Liver (tissue), 9 donors: ENCODE measurements around the gene MAPKAPK2. TPM values are rescaled to one million over a fixed set of nuclear protein-coding genes. Genes with fewer than 3 reads are reported as not detected.

ENCODE experiments used
- DNase-seq: peaks from one replicate; pipeline ENCODE4 v3.0.0-alpha.2; 2017; ENCODE audit warnings: low spot score
- H3K27ac ChIP-seq, 2 donors: one replicate each; pipeline ENCODE4 v1.7.0; 2013; ENCODE audit warnings: inconsistent platforms in 2 of 2, low read length in 2 of 2, control low read depth in 1 of 2, low read depth in 1 of 2, mild to moderate bottlenecking in 1 of 2
- H3K27me3 ChIP-seq, 4 donors: one replicate each; pipeline versions ENCODE4 v1.6.1 to v1.7.0; 2013; ENCODE audit warnings: low read length in 3 of 4, inconsistent platforms in 1 of 4, mild to moderate bottlenecking in 1 of 4, moderate library complexity in 1 of 4; ENCODE audit not compliant: control insufficient read depth in 4 of 4, insufficient read depth in 4 of 4
- H3K36me3 ChIP-seq, 4 donors: one replicate each; pipeline versions ENCODE4 v1.6.1 to v1.7.0; 2013; ENCODE audit warnings: low read length in 3 of 4, mild to moderate bottlenecking in 3 of 4, low read depth in 1 of 4, moderate library complexity in 1 of 4; ENCODE audit not compliant: control insufficient read depth in 4 of 4, insufficient read depth in 3 of 4
- H3K4me1 ChIP-seq, 4 donors: one replicate each; pipeline versions ENCODE4 v1.6.1 to v1.7.0; 2013; ENCODE audit warnings: low read length in 3 of 4, mild to moderate bottlenecking in 3 of 4, moderate library complexity in 1 of 4; ENCODE audit not compliant: control insufficient read depth in 4 of 4, insufficient read depth in 4 of 4
- H3K4me3 ChIP-seq, 3 donors: one replicate each; pipeline versions ENCODE4 v1.6.1 to v1.7.0; 2013; ENCODE audit warnings: low read length in 3 of 3, control low read depth in 1 of 3, low read depth in 1 of 3, mild to moderate bottlenecking in 1 of 3
- H3K9ac ChIP-seq, 2 donors: one replicate each; pipeline ENCODE4 v1.7.0; 2013; ENCODE audit warnings: low read length in 2 of 2, mild to moderate bottlenecking in 2 of 2, moderate library complexity in 2 of 2, control low read depth in 1 of 2, low read depth in 1 of 2
- H3K9me3 ChIP-seq, 4 donors: one replicate each; pipeline versions ENCODE4 v1.6.1 to v1.7.0; 2013; ENCODE audit warnings: low read length in 3 of 4; ENCODE audit not compliant: control insufficient read depth in 4 of 4
- EGR1 ChIP-seq, 2 donors: IDR thresholded peaks; 2 replicates each; pipeline ENCODE4 v1.6.1; 2016 to 2018; ENCODE audit warnings: antibody characterized with exemption in 2 of 2, low read depth in 2 of 2
- FOXA1 ChIP-seq: IDR thresholded peaks from 2 replicates; pipeline ENCODE4 v1.6.1; 2016; ENCODE audit warnings: antibody characterized with exemption
- FOXA2 ChIP-seq: IDR thresholded peaks from 2 replicates; pipeline ENCODE4 v1.6.1; 2016; ENCODE audit warnings: antibody characterized with exemption
- GABPA ChIP-seq, 2 donors: IDR thresholded peaks in 1 of 2; conservative IDR thresholded peaks in 1 of 2; 2 replicates each; pipeline ENCODE4 v1.6.1; 2016; ENCODE audit warnings: antibody characterized with exemption in 2 of 2, mild to moderate bottlenecking in 1 of 2, moderate library complexity in 1 of 2
- HNF4A ChIP-seq, 2 donors: conservative IDR thresholded peaks; 2 replicates each; pipeline ENCODE4 v1.6.1; 2016; ENCODE audit warnings: antibody characterized with exemption in 2 of 2, mild to moderate bottlenecking in 2 of 2
- HNF4G ChIP-seq: IDR thresholded peaks from 2 replicates; pipeline ENCODE4 v1.6.1; 2016; ENCODE audit warnings: antibody characterized with exemption
- JUND ChIP-seq, 2 donors: IDR thresholded peaks; 2 replicates each; pipeline ENCODE4 v1.6.1; 2016; ENCODE audit warnings: antibody characterized with exemption in 2 of 2
- NR2F2 ChIP-seq: IDR thresholded peaks from 2 replicates; pipeline ENCODE4 v1.6.1; 2016; ENCODE audit warnings: antibody characterized with exemption
- RAD21 ChIP-seq, 2 donors: IDR thresholded peaks; 2 replicates each; pipeline ENCODE4 v1.6.1; 2016; ENCODE audit warnings: antibody characterized with exemption in 2 of 2, mild to moderate bottlenecking in 2 of 2
- SP1 ChIP-seq: IDR thresholded peaks from 2 replicates; pipeline ENCODE4 v1.6.1; 2018; ENCODE audit warnings: antibody characterized with exemption, mild to moderate bottlenecking
- TAF1 ChIP-seq: conservative IDR thresholded peaks from 2 replicates; pipeline ENCODE4 v1.6.1; 2016; ENCODE audit warnings: antibody characterized with exemption, mild to moderate bottlenecking
- YY1 ChIP-seq: IDR thresholded peaks from 2 replicates; pipeline ENCODE4 v1.6.1; 2016; ENCODE audit warnings: antibody characterized with exemption, mild to moderate bottlenecking
- WGBS: extraction: QIAGEN DNeasy Blood & Tissue Kit; methylation state at CpG from one replicate; pipeline ENCODE4 v1.1.7; 2013; 5-methylcytosine and 5-hydroxymethylcytosine counted together
- polyA plus RNA-seq, 2 donors: library from polyadenylated mRNA; stranded (reverse) in 1 of 2; unstranded in 1 of 2; fragments of 200-250 nt in 1 of 2; fragments of >200 nt in 1 of 2; fragmentation: Nextera tagmentation in 1 of 2; extraction: Ambion mirVana in 1 of 2; gene quantifications; one replicate each; pipeline versions ENCODE4 v1.2.1 to v1.2.3, GENCODE V29; 2013 to 2015
- total RNA-seq, 2 donors: library from RNA; depleted of rRNA; stranded (reverse); fragments of >200 nt; gene quantifications; one replicate each; pipeline ENCODE4 v1.2.3, GENCODE V29; 2014
- TF ChIP-seq, protein P1 (sequence below): fragments of 150-350 bp; IDR thresholded peaks from 2 replicates; pipeline ENCODE4 v1.5.1; 2017; ENCODE audit warnings: improper control_type of control experiment, low read depth, low read length; ENCODE audit not compliant: missing input control
- TF ChIP-seq, protein P2 (sequence below): IDR thresholded peaks from 2 replicates; pipeline ENCODE4 v1.6.1; 2016; ENCODE audit warnings: antibody characterized with exemption
- TF ChIP-seq, protein P3 (sequence below): IDR thresholded peaks from 2 replicates; pipeline ENCODE4 v1.6.1; 2016; ENCODE audit warnings: antibody characterized with exemption, mild to moderate bottlenecking
- TF ChIP-seq, protein P4 (sequence below): IDR thresholded peaks from 2 replicates; pipeline ENCODE4 v1.6.1; 2016; ENCODE audit warnings: antibody characterized with exemption
- donor health status: healthy.
- donor health status: healthy.
- donor health status: healthy.
- donor health status: healthy.
- donor health status: healthy.

MAPKAPK2 gene
- total and polyA plus RNA-seq, 4 donors = 7.5 to 24.5 (median 14.7) TPM

DNA sequence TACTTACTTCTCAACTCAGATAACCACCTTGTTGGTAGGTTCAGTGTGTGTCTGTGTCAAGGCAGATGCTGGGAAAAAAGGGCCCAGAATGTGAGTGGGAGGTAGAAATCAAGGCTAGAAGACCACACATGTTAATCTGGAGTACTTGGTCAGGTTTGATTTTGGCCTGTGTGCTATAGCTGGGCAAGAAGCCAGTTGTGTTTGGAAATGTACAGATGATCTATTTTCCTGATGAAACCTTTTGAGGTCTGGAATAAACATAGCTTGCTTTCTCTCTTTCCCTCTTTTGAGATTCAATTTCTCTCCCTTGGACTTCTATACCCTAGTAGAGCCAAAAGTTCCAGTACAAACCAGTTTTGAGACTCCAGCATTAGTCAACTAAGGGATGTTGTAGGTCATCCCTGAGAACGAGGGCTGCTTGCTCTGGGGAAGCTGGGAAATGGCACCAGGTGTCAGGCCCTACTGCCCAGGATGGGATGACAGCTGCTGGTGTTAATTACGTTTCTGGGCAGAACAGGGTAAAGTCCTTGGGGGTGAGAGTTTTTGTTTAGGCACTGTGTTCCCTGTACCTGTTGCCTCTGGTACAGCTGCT lies 15.8 kb downstream of the MAPKAPK2 start:
- Histone ChIP-seq H3K36me3 (peaks cover 0 to 3% (median 0%) of the 10 kb centered on the region in 4 donors), H3K4me1 (peaks cover 18 to 56% (median 31%) of the 10 kb centered on the region in 4 donors), H3K4me3 (no peak overlapping the region), H3K27ac (peak overlapping the region; percentile 78 to 81), H3K27me3 (no peaks in the 10 kb centered on the region), H3K9ac (no peak overlapping the region), H3K9me3 (no peaks in the 10 kb centered on the region)
- no peak for DNase-seq
- 33% methylated on average over 2 of the region's 2 CpGs for WGBS
- TF ChIP-seq RAD21 (IDR thresholded peaks at IDR 0.05) (no peak), TAF1 (no peak), YY1 (no peak), HNF4A (conservative IDR thresholded peaks at IDR 0.05) (no peak), SP1 (no peak), JUND (IDR thresholded peaks at IDR 0.05) (no peak), FOXA1 (no peak), EGR1 (IDR thresholded peaks at IDR 0.05; ENCODE audit: low read depth in 2 of 2) (no peak), FOXA2 (no peak), HNF4G (no peak), GABPA (IDR thresholded peaks at IDR 0.05 in 1 of 2, conservative IDR thresholded peaks at IDR 0.05 in 1 of 2) (no peak)
- TF ChIP-seq, protein P1, sequence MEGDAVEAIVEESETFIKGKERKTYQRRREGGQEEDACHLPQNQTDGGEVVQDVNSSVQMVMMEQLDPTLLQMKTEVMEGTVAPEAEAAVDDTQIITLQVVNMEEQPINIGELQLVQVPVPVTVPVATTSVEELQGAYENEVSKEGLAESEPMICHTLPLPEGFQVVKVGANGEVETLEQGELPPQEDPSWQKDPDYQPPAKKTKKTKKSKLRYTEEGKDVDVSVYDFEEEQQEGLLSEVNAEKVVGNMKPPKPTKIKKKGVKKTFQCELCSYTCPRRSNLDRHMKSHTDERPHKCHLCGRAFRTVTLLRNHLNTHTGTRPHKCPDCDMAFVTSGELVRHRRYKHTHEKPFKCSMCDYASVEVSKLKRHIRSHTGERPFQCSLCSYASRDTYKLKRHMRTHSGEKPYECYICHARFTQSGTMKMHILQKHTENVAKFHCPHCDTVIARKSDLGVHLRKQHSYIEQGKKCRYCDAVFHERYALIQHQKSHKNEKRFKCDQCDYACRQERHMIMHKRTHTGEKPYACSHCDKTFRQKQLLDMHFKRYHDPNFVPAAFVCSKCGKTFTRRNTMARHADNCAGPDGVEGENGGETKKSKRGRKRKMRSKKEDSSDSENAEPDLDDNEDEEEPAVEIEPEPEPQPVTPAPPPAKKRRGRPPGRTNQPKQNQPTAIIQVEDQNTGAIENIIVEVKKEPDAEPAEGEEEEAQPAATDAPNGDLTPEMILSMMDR = no peak
- TF ChIP-seq, protein P2, sequence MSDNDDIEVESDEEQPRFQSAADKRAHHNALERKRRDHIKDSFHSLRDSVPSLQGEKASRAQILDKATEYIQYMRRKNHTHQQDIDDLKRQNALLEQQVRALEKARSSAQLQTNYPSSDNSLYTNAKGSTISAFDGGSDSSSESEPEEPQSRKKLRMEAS = no peak
- TF ChIP-seq, protein P3, sequence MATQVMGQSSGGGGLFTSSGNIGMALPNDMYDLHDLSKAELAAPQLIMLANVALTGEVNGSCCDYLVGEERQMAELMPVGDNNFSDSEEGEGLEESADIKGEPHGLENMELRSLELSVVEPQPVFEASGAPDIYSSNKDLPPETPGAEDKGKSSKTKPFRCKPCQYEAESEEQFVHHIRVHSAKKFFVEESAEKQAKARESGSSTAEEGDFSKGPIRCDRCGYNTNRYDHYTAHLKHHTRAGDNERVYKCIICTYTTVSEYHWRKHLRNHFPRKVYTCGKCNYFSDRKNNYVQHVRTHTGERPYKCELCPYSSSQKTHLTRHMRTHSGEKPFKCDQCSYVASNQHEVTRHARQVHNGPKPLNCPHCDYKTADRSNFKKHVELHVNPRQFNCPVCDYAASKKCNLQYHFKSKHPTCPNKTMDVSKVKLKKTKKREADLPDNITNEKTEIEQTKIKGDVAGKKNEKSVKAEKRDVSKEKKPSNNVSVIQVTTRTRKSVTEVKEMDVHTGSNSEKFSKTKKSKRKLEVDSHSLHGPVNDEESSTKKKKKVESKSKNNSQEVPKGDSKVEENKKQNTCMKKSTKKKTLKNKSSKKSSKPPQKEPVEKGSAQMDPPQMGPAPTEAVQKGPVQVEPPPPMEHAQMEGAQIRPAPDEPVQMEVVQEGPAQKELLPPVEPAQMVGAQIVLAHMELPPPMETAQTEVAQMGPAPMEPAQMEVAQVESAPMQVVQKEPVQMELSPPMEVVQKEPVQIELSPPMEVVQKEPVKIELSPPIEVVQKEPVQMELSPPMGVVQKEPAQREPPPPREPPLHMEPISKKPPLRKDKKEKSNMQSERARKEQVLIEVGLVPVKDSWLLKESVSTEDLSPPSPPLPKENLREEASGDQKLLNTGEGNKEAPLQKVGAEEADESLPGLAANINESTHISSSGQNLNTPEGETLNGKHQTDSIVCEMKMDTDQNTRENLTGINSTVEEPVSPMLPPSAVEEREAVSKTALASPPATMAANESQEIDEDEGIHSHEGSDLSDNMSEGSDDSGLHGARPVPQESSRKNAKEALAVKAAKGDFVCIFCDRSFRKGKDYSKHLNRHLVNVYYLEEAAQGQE = no peak
- TF ChIP-seq, protein P4, sequence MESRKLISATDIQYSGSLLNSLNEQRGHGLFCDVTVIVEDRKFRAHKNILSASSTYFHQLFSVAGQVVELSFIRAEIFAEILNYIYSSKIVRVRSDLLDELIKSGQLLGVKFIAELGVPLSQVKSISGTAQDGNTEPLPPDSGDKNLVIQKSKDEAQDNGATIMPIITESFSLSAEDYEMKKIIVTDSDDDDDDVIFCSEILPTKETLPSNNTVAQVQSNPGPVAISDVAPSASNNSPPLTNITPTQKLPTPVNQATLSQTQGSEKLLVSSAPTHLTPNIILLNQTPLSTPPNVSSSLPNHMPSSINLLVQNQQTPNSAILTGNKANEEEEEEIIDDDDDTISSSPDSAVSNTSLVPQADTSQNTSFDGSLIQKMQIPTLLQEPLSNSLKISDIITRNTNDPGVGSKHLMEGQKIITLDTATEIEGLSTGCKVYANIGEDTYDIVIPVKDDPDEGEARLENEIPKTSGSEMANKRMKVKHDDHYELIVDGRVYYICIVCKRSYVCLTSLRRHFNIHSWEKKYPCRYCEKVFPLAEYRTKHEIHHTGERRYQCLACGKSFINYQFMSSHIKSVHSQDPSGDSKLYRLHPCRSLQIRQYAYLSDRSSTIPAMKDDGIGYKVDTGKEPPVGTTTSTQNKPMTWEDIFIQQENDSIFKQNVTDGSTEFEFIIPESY = no peak

DNA sequence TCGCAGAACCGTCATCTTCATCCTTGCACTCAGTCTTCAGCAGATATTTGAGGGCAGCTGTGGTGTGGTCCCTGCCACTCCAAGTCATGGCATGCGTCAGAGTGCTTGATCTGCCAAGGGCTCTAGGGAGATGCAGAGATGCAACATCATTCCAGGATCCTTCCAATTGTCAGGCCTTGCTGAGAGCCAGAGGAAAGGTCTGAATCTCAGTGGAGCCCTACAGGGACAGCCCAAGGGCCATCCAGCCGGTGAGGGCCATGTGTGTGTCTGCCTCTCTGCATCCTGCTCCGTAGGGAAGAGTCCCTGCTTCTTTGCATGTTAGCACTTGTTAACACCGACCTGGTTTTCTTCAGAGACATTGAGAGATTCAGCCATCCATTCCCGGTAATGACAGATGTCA lies 17.6 kb downstream of the MAPKAPK2 start:
- no peaks in the 10 kb centered on the region for H3K9me3 ChIP-seq
- H3K36me3 ChIP-seq = peaks cover 0 to 3% (median 0%) of the 10 kb centered on the region in 4 donors
- H3K9ac ChIP-seq = no peak overlapping the region
- DNase-seq = no peak
- no peak overlapping the region for H3K27ac ChIP-seq
- H3K4me3 ChIP-seq = no peak overlapping the region
- peaks cover 16 to 60% (median 39%) of the 10 kb centered on the region in 4 donors for H3K4me1 ChIP-seq
- WGBS = 93% methylated on average over 7 of the region's 7 CpGs
- H3K27me3 ChIP-seq = no peaks in the 10 kb centered on the region
- TF ChIP-seq FOXA2 = no peak
- TF ChIP-seq FOXA1 = no peak
- no peak for TF ChIP-seq HNF4G
- TF ChIP-seq JUND (IDR thresholded peaks at IDR 0.05) = no peak
- no peak for TF ChIP-seq HNF4A (conservative IDR thresholded peaks at IDR 0.05)
- no peak for TF ChIP-seq YY1
- TF ChIP-seq RAD21 (IDR thresholded peaks at IDR 0.05) = no peak
- TF ChIP-seq, protein P3 = no peak
- no peak for TF ChIP-seq SP1
- no peak for TF ChIP-seq GABPA (IDR thresholded peaks at IDR 0.05 in 1 of 2, conservative IDR thresholded peaks at IDR 0.05 in 1 of 2)
- TF ChIP-seq, protein P1 = no peak
- TF ChIP-seq, protein P2 = no peak
- no peak for TF ChIP-seq NR2F2
